ENCODE results near the gene CES3.

DNA sequence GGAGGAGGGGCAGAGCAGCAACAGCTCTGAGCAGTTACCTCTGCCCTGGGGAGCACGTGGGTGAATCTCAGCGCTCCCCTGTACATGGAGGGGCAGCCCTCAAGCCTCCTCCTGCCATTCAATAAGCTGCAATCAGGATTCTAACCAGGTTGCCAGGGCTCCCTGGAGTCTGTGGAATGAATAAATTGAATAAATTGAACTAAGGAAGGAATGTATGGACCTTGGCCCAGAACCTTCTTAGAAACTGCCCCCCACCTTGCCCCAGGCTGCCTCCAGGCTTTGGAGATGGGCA is 40.8 kb upstream of the CES3 start:
- TF ChIP-seq ARNT (IDR thresholded peaks at IDR 0.05) (no peak), SP1 (IDR thresholded peaks at IDR 0.05) (no peak), L3MBTL2 (conservative IDR thresholded peaks at IDR 0.05) (no peak), SUZ12 (IDR thresholded peaks at IDR 0.05) (no peak), NFRKB (IDR thresholded peaks at IDR 0.05) (no peak), HDGF (IDR thresholded peaks at IDR 0.05; ENCODE audit: borderline replicate concordance) (no peak), FOXM1 (IDR thresholded peaks at IDR 0.05; ENCODE audit: borderline replicate concordance) (no peak), LEF1 (IDR thresholded peaks at IDR 0.05; ENCODE audit: borderline replicate concordance) (no peak), ELF4 (IDR thresholded peaks at IDR 0.05) (no peak), FOXK2 (IDR thresholded peaks at IDR 0.05) (no peak), FOXA1 (IDR thresholded peaks at IDR 0.05) (no peak), ZNF384 (IDR thresholded peaks at IDR 0.05) (no peak)
- TF ChIP-seq, protein P1, sequence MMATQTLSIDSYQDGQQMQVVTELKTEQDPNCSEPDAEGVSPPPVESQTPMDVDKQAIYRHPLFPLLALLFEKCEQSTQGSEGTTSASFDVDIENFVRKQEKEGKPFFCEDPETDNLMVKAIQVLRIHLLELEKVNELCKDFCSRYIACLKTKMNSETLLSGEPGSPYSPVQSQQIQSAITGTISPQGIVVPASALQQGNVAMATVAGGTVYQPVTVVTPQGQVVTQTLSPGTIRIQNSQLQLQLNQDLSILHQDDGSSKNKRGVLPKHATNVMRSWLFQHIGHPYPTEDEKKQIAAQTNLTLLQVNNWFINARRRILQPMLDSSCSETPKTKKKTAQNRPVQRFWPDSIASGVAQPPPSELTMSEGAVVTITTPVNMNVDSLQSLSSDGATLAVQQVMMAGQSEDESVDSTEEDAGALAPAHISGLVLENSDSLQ (IDR thresholded peaks at IDR 0.05) = no peak
